GM23338 (cell line): Measurements from ENCODE around the gene CST9L. TPM values are rescaled to one million over a fixed set of nuclear protein-coding genes. Genes with fewer than 3 reads are reported as not detected.

ENCODE experiments used
- ATAC-seq: fragments of 200-7000 bp; cut with Tn5 transposase; 3 replicates; pipeline ENCODE4 v1.9.1; 2020
- DNase-seq: peaks from one replicate; pipeline ENCODE4 v3.0.0-alpha.2; 2015; ENCODE audit warnings: low spot score
- H2AFZ ChIP-seq: fragments of 200-600 bp; sonication (generic); 2 replicates; pipeline ENCODE4 v1.8.0; 2016; ENCODE audit warnings: antibody characterized with exemption, mild to moderate bottlenecking, moderate library complexity
- H3F3A ChIP-seq: fragments of 200-600 bp; sonication (generic); replicated peaks from 2 replicates; pipeline ENCODE4 v1.8.0; 2017; ENCODE audit warnings: antibody characterized with exemption, mixed run types, low read depth
- H3K27ac ChIP-seq: fragments of 200-600 bp; sonication (generic); 2 replicates; pipeline ENCODE4 v1.6.1; 2016; ENCODE audit warnings: low read depth
- H3K27me3 ChIP-seq: fragments of 200-600 bp; sonication (generic); 2 replicates; pipeline ENCODE4 v1.8.0; 2016; ENCODE audit warnings: mild to moderate bottlenecking, mixed run types, moderate library complexity; ENCODE audit not compliant: insufficient read depth
- H3K36me3 ChIP-seq: fragments of 200-600 bp; sonication (generic); 2 replicates; pipeline ENCODE4 v1.8.0; 2016; ENCODE audit warnings: mild to moderate bottlenecking; ENCODE audit not compliant: insufficient read depth
- H3K4me1 ChIP-seq: fragments of 200-600 bp; sonication (generic); 2 replicates; pipeline ENCODE4 v1.8.0; 2016; ENCODE audit warnings: mild to moderate bottlenecking, moderate library complexity; ENCODE audit not compliant: insufficient read depth
- H3K4me2 ChIP-seq: fragments of 200-600 bp; sonication (generic); 2 replicates; pipeline ENCODE4 v1.7.1; 2017; ENCODE audit warnings: mixed run types
- H3K4me3 ChIP-seq: fragments of 200-600 bp; sonication (generic); 2 replicates; pipeline ENCODE4 v1.6.1; 2016; ENCODE audit warnings: mixed run types
- H3K79me2 ChIP-seq: fragments of 200-600 bp; sonication (generic); replicated peaks from 2 replicates; pipeline ENCODE4 v1.8.0; 2017; ENCODE audit warnings: mild to moderate bottlenecking; ENCODE audit not compliant: insufficient read depth
- H3K9me2 ChIP-seq: fragments of 200-600 bp; sonication (generic); 2 replicates; pipeline ENCODE4 v1.8.0; 2017; ENCODE audit not compliant: insufficient read depth
- H4K20me1 ChIP-seq: fragments of 200-600 bp; sonication (generic); replicated peaks from 2 replicates; pipeline ENCODE4 v1.8.0; 2017; ENCODE audit warnings: mild to moderate bottlenecking; ENCODE audit not compliant: insufficient read depth
- H3K27ac Mint-ChIP-seq: 2 replicates; pipeline ENCODE4 v1.8.0; 2020; ENCODE audit warnings: inconsistent platforms, mild to moderate bottlenecking, moderate library complexity, mixed read lengths
- H3K27me3 Mint-ChIP-seq: 3 replicates; pipeline ENCODE4 v1.8.0; 2022; ENCODE audit warnings: low read depth, mild to moderate bottlenecking, moderate library complexity, mixed read lengths, inconsistent platforms; ENCODE audit not compliant: insufficient read depth, poor library complexity
- H3K36me3 Mint-ChIP-seq: 3 replicates; pipeline ENCODE4 v1.8.0; 2021; ENCODE audit warnings: low read depth, mild to moderate bottlenecking, inconsistent platforms, moderate library complexity, mixed read lengths
- H3K4me1 Mint-ChIP-seq: 3 replicates; pipeline ENCODE4 v1.8.0; 2020; ENCODE audit warnings: mild to moderate bottlenecking, inconsistent platforms, mixed read lengths
- H3K4me3 Mint-ChIP-seq: 3 replicates; pipeline ENCODE4 v1.8.0; 2021; ENCODE audit warnings: moderate library complexity, mild to moderate bottlenecking, inconsistent platforms, mixed read lengths
- H3K9me3 Mint-ChIP-seq: 3 replicates; pipeline ENCODE4 v1.8.0; 2020; ENCODE audit warnings: moderate library complexity, mild to moderate bottlenecking, inconsistent platforms, mixed read lengths
- CREB1 ChIP-seq: fragments of 250-450 bp; sonication (Bioruptor Pico); IDR thresholded peaks from 2 replicates; pipeline ENCODE4 v1.5.0; 2020; ENCODE audit warnings: low read depth, mild to moderate bottlenecking, moderate library complexity
- EZH2 ChIP-seq: fragments of 200-600 bp; sonication (generic); IDR thresholded peaks from one replicate; pipeline ENCODE4 v1.8.0; 2017; ENCODE audit warnings: antibody characterized with exemption, mild to moderate bottlenecking, low read depth; ENCODE audit not compliant: unreplicated experiment
- EZH2phosphoT487 ChIP-seq: fragments of 200-600 bp; sonication (generic); IDR thresholded peaks from one replicate; pipeline ENCODE4 v1.8.1; 2018; ENCODE audit warnings: antibody characterized with exemption; ENCODE audit not compliant: unreplicated experiment
- JUNB ChIP-seq: IDR thresholded peaks from one replicate; pipeline ENCODE4 v1.6.1; 2016; ENCODE audit warnings: antibody characterized with exemption; ENCODE audit not compliant: unreplicated experiment
- POLR2AphosphoS5 ChIP-seq: IDR thresholded peaks from 2 replicates; pipeline ENCODE4 v1.6.1; 2016; ENCODE audit warnings: antibody characterized with exemption, low read depth
- STAT1 ChIP-seq: IDR thresholded peaks from one replicate; pipeline ENCODE4 v1.6.1; 2016; ENCODE audit warnings: antibody characterized with exemption; ENCODE audit not compliant: unreplicated experiment
- ZNF114 ChIP-seq: fragments of 250-450 bp; sonication (Bioruptor Pico); IDR thresholded peaks from 2 replicates; pipeline ENCODE4 v1.5.0; 2020; ENCODE audit warnings: mild to moderate bottlenecking, moderate library complexity
- ZNF331 ChIP-seq: fragments of 250-450 bp; sonication (Bioruptor Pico); IDR thresholded peaks from 2 replicates; pipeline ENCODE4 v1.5.0; 2020; ENCODE audit warnings: low read depth, mild to moderate bottlenecking, moderate library complexity
- polyA plus RNA-seq: library from polyadenylated mRNA; unstranded; fragments of >200 nt; fragmentation: Nextera tagmentation; extraction: Ambion mirVana; gene quantifications from 2 replicates; pipeline ENCODE4 v1.2.1, GENCODE V29; 2016
- total RNA-seq: library from RNA; depleted of rRNA; stranded (reverse); fragments of >200 nt; shearing (Covaris generic); gene quantifications from 2 replicates; pipeline ENCODE4 v1.2.3, GENCODE V29; 2014
- TF ChIP-seq, protein P1 (sequence below): IDR thresholded peaks from one replicate; pipeline ENCODE4 v1.6.1; 2018; ENCODE audit warnings: antibody characterized with exemption; ENCODE audit not compliant: unreplicated experiment
- TF ChIP-seq, protein P2 (sequence below): fragments of 250-450 bp; sonication (Bioruptor Pico); IDR thresholded peaks from 2 replicates; pipeline ENCODE4 v1.5.0; 2020; ENCODE audit warnings: mild to moderate bottlenecking, moderate library complexity
- TF ChIP-seq, protein P3 (sequence below): IDR thresholded peaks from 2 replicates; pipeline ENCODE4 v1.6.1; 2016; ENCODE audit warnings: antibody characterized with exemption

Gene CST9L
- total and polyA plus RNA-seq, 2 experiments from 2014 or later, result not detected

DNA sequence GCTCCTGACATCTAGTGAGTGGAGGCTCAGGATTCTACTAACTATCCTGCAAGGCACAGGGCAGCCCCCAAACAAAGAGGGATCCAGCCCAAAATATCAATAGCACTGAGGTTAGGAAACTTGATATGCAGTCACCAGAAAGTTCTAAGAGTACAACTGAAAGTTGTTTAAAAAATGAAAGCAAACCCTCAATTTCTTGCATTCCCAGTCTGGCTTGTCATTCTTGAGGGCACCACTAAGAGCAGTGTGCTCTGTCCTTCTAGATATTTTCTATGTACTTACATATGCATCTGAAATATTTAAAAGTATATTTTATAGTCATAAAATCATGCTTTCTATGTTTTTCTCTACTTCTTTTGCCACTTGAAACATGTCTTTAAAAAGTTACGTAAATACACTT is 41.4 kb downstream of the CST9L start:
- no peaks in the 10 kb centered on the region for H3K27me3 ChIP-seq
- H3K4me1 ChIP-seq, result peaks cover 4% of the 10 kb centered on the region
- Mint-ChIP-seq H3K27me3 (peaks cover 12% of the 10 kb centered on the region), H3K27ac (no peak overlapping the region), H3K4me1 (peaks cover 18% of the 10 kb centered on the region; the same call in 2 of the 3 replicates), H3K9me3 (peaks cover 35% of the 10 kb centered on the region), H3K4me3 (no peak overlapping the region), H3K36me3 (peaks cover 37% of the 10 kb centered on the region)
- H4K20me1 ChIP-seq, result no peaks in the 10 kb centered on the region
- DNase-seq (no peak), ATAC-seq (no peak)
- no peaks in the 10 kb centered on the region; the same call in 1 of the 2 replicates for H3K36me3 ChIP-seq
- H3K79me2 ChIP-seq, result no peaks in the 10 kb centered on the region
- H3K27ac ChIP-seq, result no peak overlapping the region
- H3K4me3 ChIP-seq, result no peak overlapping the region
- no peak for TF ChIP-seq CREB1
- no peak for TF ChIP-seq POLR2AphosphoS5
- TF ChIP-seq, protein P1, sequence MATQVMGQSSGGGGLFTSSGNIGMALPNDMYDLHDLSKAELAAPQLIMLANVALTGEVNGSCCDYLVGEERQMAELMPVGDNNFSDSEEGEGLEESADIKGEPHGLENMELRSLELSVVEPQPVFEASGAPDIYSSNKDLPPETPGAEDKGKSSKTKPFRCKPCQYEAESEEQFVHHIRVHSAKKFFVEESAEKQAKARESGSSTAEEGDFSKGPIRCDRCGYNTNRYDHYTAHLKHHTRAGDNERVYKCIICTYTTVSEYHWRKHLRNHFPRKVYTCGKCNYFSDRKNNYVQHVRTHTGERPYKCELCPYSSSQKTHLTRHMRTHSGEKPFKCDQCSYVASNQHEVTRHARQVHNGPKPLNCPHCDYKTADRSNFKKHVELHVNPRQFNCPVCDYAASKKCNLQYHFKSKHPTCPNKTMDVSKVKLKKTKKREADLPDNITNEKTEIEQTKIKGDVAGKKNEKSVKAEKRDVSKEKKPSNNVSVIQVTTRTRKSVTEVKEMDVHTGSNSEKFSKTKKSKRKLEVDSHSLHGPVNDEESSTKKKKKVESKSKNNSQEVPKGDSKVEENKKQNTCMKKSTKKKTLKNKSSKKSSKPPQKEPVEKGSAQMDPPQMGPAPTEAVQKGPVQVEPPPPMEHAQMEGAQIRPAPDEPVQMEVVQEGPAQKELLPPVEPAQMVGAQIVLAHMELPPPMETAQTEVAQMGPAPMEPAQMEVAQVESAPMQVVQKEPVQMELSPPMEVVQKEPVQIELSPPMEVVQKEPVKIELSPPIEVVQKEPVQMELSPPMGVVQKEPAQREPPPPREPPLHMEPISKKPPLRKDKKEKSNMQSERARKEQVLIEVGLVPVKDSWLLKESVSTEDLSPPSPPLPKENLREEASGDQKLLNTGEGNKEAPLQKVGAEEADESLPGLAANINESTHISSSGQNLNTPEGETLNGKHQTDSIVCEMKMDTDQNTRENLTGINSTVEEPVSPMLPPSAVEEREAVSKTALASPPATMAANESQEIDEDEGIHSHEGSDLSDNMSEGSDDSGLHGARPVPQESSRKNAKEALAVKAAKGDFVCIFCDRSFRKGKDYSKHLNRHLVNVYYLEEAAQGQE, result no peak
- no peak for TF ChIP-seq EZH2phosphoT487
- no peak for TF ChIP-seq ZNF114
- TF ChIP-seq, protein P2, sequence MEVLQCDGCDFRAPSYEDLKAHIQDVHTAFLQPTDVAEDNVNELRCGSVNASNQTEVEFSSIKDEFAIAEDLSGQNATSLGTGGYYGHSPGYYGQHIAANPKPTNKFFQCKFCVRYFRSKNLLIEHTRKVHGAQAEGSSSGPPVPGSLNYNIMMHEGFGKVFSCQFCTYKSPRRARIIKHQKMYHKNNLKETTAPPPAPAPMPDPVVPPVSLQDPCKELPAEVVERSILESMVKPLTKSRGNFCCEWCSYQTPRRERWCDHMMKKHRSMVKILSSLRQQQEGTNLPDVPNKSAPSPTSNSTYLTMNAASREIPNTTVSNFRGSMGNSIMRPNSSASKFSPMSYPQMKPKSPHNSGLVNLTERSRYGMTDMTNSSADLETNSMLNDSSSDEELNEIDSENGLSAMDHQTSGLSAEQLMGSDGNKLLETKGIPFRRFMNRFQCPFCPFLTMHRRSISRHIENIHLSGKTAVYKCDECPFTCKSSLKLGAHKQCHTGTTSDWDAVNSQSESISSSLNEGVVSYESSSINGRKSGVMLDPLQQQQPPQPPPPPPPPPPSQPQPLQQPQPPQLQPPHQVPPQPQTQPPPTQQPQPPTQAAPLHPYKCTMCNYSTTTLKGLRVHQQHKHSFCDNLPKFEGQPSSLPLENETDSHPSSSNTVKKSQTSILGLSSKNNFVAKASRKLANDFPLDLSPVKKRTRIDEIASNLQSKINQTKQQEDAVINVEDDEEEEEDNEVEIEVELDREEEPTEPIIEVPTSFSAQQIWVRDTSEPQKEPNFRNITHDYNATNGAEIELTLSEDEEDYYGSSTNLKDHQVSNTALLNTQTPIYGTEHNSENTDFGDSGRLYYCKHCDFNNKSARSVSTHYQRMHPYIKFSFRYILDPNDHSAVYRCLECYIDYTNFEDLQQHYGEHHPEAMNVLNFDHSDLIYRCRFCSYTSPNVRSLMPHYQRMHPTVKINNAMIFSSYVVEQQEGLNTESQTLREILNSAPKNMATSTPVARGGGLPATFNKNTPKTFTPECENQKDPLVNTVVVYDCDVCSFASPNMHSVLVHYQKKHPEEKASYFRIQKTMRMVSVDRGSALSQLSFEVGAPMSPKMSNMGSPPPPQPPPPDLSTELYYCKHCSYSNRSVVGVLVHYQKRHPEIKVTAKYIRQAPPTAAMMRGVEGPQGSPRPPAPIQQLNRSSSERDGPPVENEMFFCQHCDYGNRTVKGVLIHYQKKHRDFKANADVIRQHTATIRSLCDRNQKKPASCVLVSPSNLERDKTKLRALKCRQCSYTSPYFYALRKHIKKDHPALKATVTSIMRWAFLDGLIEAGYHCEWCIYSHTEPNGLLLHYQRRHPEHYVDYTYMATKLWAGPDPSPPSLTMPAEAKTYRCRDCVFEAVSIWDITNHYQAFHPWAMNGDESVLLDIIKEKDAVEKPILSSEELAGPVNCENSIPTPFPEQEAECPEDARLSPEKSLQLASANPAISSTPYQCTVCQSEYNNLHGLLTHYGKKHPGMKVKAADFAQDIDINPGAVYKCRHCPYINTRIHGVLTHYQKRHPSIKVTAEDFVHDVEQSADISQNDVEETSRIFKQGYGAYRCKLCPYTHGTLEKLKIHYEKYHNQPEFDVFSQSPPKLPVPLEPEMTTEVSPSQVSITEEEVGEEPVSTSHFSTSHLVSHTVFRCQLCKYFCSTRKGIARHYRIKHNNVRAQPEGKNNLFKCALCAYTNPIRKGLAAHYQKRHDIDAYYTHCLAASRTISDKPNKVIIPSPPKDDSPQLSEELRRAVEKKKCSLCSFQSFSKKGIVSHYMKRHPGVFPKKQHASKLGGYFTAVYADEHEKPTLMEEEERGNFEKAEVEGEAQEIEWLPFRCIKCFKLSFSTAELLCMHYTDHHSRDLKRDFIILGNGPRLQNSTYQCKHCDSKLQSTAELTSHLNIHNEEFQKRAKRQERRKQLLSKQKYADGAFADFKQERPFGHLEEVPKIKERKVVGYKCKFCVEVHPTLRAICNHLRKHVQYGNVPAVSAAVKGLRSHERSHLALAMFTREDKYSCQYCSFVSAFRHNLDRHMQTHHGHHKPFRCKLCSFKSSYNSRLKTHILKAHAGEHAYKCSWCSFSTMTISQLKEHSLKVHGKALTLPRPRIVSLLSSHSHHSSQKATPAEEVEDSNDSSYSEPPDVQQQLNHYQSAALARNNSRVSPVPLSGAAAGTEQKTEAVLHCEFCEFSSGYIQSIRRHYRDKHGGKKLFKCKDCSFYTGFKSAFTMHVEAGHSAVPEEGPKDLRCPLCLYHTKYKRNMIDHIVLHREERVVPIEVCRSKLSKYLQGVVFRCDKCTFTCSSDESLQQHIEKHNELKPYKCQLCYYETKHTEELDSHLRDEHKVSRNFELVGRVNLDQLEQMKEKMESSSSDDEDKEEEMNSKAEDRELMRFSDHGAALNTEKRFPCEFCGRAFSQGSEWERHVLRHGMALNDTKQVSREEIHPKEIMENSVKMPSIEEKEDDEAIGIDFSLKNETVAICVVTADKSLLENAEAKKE (CRISPR knock-in tag), result no peak
- TF ChIP-seq STAT1, result no peak
- no peak for TF ChIP-seq ZNF331 (CRISPR knock-in tag)
- TF ChIP-seq EZH2, result no peak
- TF ChIP-seq JUNB, result no peak
- TF ChIP-seq, protein P3, sequence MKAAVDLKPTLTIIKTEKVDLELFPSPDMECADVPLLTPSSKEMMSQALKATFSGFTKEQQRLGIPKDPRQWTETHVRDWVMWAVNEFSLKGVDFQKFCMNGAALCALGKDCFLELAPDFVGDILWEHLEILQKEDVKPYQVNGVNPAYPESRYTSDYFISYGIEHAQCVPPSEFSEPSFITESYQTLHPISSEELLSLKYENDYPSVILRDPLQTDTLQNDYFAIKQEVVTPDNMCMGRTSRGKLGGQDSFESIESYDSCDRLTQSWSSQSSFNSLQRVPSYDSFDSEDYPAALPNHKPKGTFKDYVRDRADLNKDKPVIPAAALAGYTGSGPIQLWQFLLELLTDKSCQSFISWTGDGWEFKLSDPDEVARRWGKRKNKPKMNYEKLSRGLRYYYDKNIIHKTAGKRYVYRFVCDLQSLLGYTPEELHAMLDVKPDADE, result no peak
- no peak overlapping the region for H2AFZ ChIP-seq
- peaks cover 15% of the 10 kb centered on the region for H3K9me2 ChIP-seq
- H3F3A ChIP-seq, result no peaks in the 10 kb centered on the region
- no peak overlapping the region for H3K4me2 ChIP-seq
